Glutamatergic neuron (in vitro differentiated cells): ENCODE measurements around the gene DNM3. TPM values are rescaled to one million over a fixed set of nuclear protein-coding genes. Genes with fewer than 3 reads are reported as not detected.

Experiments
- DNase-seq: peaks from one replicate; pipeline ENCODE4 v3.0.0; 2022
- H3K27ac Mint-ChIP-seq: one replicate; pipeline ENCODE4 v1.8.0; 2020; ENCODE audit warnings: mild to moderate bottlenecking, mixed read lengths, inconsistent platforms; ENCODE audit not compliant: unreplicated experiment
- H3K27me3 Mint-ChIP-seq: one replicate; pipeline ENCODE4 v1.8.0; 2020; ENCODE audit warnings: mild to moderate bottlenecking, moderate library complexity, mixed read lengths, inconsistent platforms; ENCODE audit not compliant: unreplicated experiment
- H3K36me3 Mint-ChIP-seq: one replicate; pipeline ENCODE4 v1.8.0; 2020; ENCODE audit warnings: mild to moderate bottlenecking, mixed read lengths, inconsistent platforms; ENCODE audit not compliant: unreplicated experiment
- H3K4me1 Mint-ChIP-seq: one replicate; pipeline ENCODE4 v1.8.0; 2020; ENCODE audit warnings: mild to moderate bottlenecking, low read depth, mixed read lengths, inconsistent platforms; ENCODE audit not compliant: unreplicated experiment
- H3K4me3 Mint-ChIP-seq: one replicate; pipeline ENCODE4 v1.8.0; 2020; ENCODE audit warnings: mild to moderate bottlenecking, mixed read lengths, inconsistent platforms; ENCODE audit not compliant: unreplicated experiment
- H3K9me3 Mint-ChIP-seq: one replicate; pipeline ENCODE4 v1.8.0; 2020; ENCODE audit warnings: mild to moderate bottlenecking, moderate library complexity, mixed read lengths, inconsistent platforms; ENCODE audit not compliant: unreplicated experiment
- CTCF ChIP-seq: fragments of 200-600 bp; sonication (generic); IDR thresholded peaks from one replicate; pipeline ENCODE4 v1.5.0; 2021; ENCODE audit not compliant: partially characterized antibody, unreplicated experiment
- total RNA-seq: library from RNA; stranded (reverse); fragmentation: NEBNext Ultra II Directional; extraction: Animal tissue kit (Norgen Biotek cat#: 25700); gene quantifications from one replicate; pipeline ENCODE4 v1.2.1, GENCODE V29; 2021; ENCODE audit not compliant: unreplicated experiment

The DNM3 gene
- total RNA-seq, 1 donor from 2014 or later = 11.4 TPM

- DNase-seq = no peak
- TF ChIP-seq CTCF = no peak
- no peaks in the 10 kb centered on the region for H3K9me3 Mint-ChIP-seq
- H3K4me3 Mint-ChIP-seq = no peak overlapping the region
- H3K27ac Mint-ChIP-seq = no peak overlapping the region
- no peaks in the 10 kb centered on the region for H3K36me3 Mint-ChIP-seq
- H3K27me3 Mint-ChIP-seq = no peaks in the 10 kb centered on the region
- no peaks in the 10 kb centered on the region for H3K4me1 Mint-ChIP-seq
Measured at GRCh38 chr1:172425339-172425738, 584.0 kb downstream of the DNM3 start.

- no peak for DNase-seq
- H3K27ac Mint-ChIP-seq = no peak overlapping the region
- no peaks in the 10 kb centered on the region for H3K9me3 Mint-ChIP-seq
- TF ChIP-seq CTCF = no peak
- no peaks in the 10 kb centered on the region for H3K27me3 Mint-ChIP-seq
- H3K4me3 Mint-ChIP-seq = no peak overlapping the region
- H3K4me1 Mint-ChIP-seq = no peaks in the 10 kb centered on the region
- no peaks in the 10 kb centered on the region for H3K36me3 Mint-ChIP-seq
Measured at GRCh38 chr1:172427191-172427590, 585.9 kb downstream of the DNM3 start.

GRCh38 chr1:172429331-172430127 lies 588.2 kb downstream of the DNM3 start:
- Mint-ChIP-seq H3K36me3 (no peaks in the 10 kb centered on the region), H3K9me3 (no peaks in the 10 kb centered on the region), H3K4me1 (no peaks in the 10 kb centered on the region), H3K4me3 (no peak overlapping the region), H3K27me3 (no peaks in the 10 kb centered on the region), H3K27ac (no peak overlapping the region)
- no peak for DNase-seq
- TF ChIP-seq CTCF = no peak

GRCh38 chr1:172430128-172430454 lies 588.8 kb downstream of the DNM3 start:
- no peak for TF ChIP-seq CTCF
- DNase-seq = no peak
- no peaks in the 10 kb centered on the region for H3K36me3 Mint-ChIP-seq
- no peaks in the 10 kb centered on the region for H3K9me3 Mint-ChIP-seq
- no peak overlapping the region for H3K4me3 Mint-ChIP-seq
- H3K27me3 Mint-ChIP-seq = no peaks in the 10 kb centered on the region
- no peak overlapping the region for H3K27ac Mint-ChIP-seq
- H3K4me1 Mint-ChIP-seq = no peaks in the 10 kb centered on the region

- TF ChIP-seq CTCF = no peak
- no peaks in the 10 kb centered on the region for H3K36me3 Mint-ChIP-seq
- no peak overlapping the region for H3K27ac Mint-ChIP-seq
Measured at GRCh38 chr1:172431204-172431603, 589.9 kb downstream of the DNM3 start.

More at GRCh38 chr1:172431204-172431603, 589.9 kb downstream of the DNM3 start:
- Mint-ChIP-seq H3K9me3 (no peaks in the 10 kb centered on the region), H3K27me3 (no peaks in the 10 kb centered on the region), H3K4me3 (no peak overlapping the region), H3K4me1 (no peaks in the 10 kb centered on the region)
- DNase-seq = no peak
